Endothelial cell of umbilical vein (primary cell): ENCODE results near the gene TMEM54. TPM values are rescaled to one million over a fixed set of nuclear protein-coding genes. Genes with fewer than 3 reads are reported as not detected.

ENCODE experiments used
- BruUV-seq: library from RNA; stranded (reverse); fragments of 400-500 nt; replicated peaks from 2 replicates; lab custom pipeline; 2021; lab: Mats Ljungman, UMichigan
- CTCF ChIA-PET: fragments of 300-600, 350-600 bp; sonication (Branson Sonifier 250); formaldehyde crosslinking; loops from one replicate; lab custom pipeline; 2021; ENCODE audit warnings: antibody characterized with exemption, inconsistent platforms; lab: Charles Lee
- POLR2A ChIA-PET: fragments of 300-600, 350-600 bp; sonication (Branson Sonifier 250); formaldehyde crosslinking; loops from one replicate; lab custom pipeline; 2021; ENCODE audit warnings: antibody characterized with exemption, inconsistent platforms; lab: Charles Lee
- DNase-seq: peaks from one replicate; pipeline ENCODE4 v3.0.0-alpha.2; 2011; ENCODE audit warnings: low read depth, low spot score
- FAIRE-seq: peaks from 2 replicates; lab custom pipeline; 2011; peaks lifted over from hg19 to GRCh38; lab: Jason Lieb, UNC
- H2AFZ ChIP-seq: 2 replicates; pipeline ENCODE4 v1.6.0; 2012; ENCODE audit warnings: low read depth, low read length, control low read depth, inconsistent platforms
- H3K27ac ChIP-seq: 2 replicates; pipeline ENCODE4 v1.5.1; 2011; ENCODE audit warnings: low read depth, mild to moderate bottlenecking, control low read depth, low read length, moderate library complexity; ENCODE audit not compliant: insufficient read depth
- H3K27me3 ChIP-seq, 2 experiments: 2 replicates each; pipeline versions ENCODE4 v1.6.0 to v1.6.1; 2011; ENCODE audit warnings: low read length in 2 of 2, mixed read lengths in 1 of 2; ENCODE audit not compliant: control insufficient read depth in 2 of 2, insufficient read depth in 2 of 2
- H3K36me3 ChIP-seq, 2 experiments: 2 replicates in 1 of 2; 3 replicates in 1 of 2; pipeline ENCODE4 v1.5.1; 2011; ENCODE audit warnings: low read length in 2 of 2, mild to moderate bottlenecking in 1 of 2, moderate library complexity in 1 of 2; ENCODE audit not compliant: control insufficient read depth in 2 of 2, insufficient read depth in 2 of 2; ENCODE audit errors: extremely low read depth in 1 of 2
- H3K4me1 ChIP-seq: 3 replicates; pipeline ENCODE4 v1.5.1; 2011; ENCODE audit warnings: mild to moderate bottlenecking, low read length; ENCODE audit not compliant: control insufficient read depth, insufficient read depth; ENCODE audit errors: extremely low read depth
- H3K4me2 ChIP-seq: 2 replicates; pipeline ENCODE4 v1.6.1; 2011; ENCODE audit warnings: low read length, control low read depth, mixed read lengths; ENCODE audit not compliant: insufficient read depth
- H3K4me3 ChIP-seq, 3 experiments: fragments of 200-600 bp in 1 of 3; sonication (generic), shearing (Covaris generic) in 1 of 3; replicated peaks in 1 of 3; 2 replicates each; pipeline ENCODE4 v1.5.1; 2011 to 2016; ENCODE audit warnings: control low read depth in 3 of 3, low read length in 3 of 3, mild to moderate bottlenecking in 2 of 3, inconsistent platforms in 1 of 3, low read depth in 1 of 3, moderate library complexity in 1 of 3; ENCODE audit not compliant: insufficient read depth in 1 of 3
- H3K79me2 ChIP-seq: 2 replicates; pipeline ENCODE4 v1.6.0; 2012; ENCODE audit warnings: low read length, inconsistent platforms; ENCODE audit not compliant: control insufficient read depth, insufficient read depth
- H3K9ac ChIP-seq: replicated peaks from 2 replicates; pipeline ENCODE3; 2011; ENCODE audit warnings: low read length, control low read depth; ENCODE audit not compliant: insufficient read depth; ENCODE audit errors: extremely low read depth
- H3K9me1 ChIP-seq: replicated peaks from 3 replicates; pipeline ENCODE4 v1.6.0; 2011; ENCODE audit warnings: mild to moderate bottlenecking, low read length; ENCODE audit not compliant: control insufficient read depth, insufficient read depth; ENCODE audit errors: extremely low read depth
- H3K9me3 ChIP-seq: replicated peaks from 2 replicates; pipeline ENCODE4 v1.5.1; 2012; ENCODE audit warnings: low read length, inconsistent platforms; ENCODE audit not compliant: control insufficient read depth, insufficient read depth
- H4K20me1 ChIP-seq: replicated peaks from 2 replicates; pipeline ENCODE3; 2011; ENCODE audit warnings: mild to moderate bottlenecking, low read length; ENCODE audit not compliant: control insufficient read depth, insufficient read depth; ENCODE audit errors: extremely low read depth
- CTCF ChIP-seq, 2 donors: IDR thresholded peaks; 1 replicate in 1 of 2; 2 replicates in 1 of 2; pipeline ENCODE4 v1.5.1; 2011; ENCODE audit warnings: low read length in 2 of 2, mild to moderate bottlenecking in 2 of 2, moderate library complexity in 2 of 2, control low read depth in 1 of 2, inconsistent platforms in 1 of 2, low read depth in 1 of 2; ENCODE audit not compliant: insufficient read depth in 1 of 2; ENCODE audit errors: extremely low read depth in 1 of 2
- EZH2 ChIP-seq: IDR thresholded peaks from 2 replicates; pipeline ENCODE4 v1.6.1; 2012; ENCODE audit warnings: borderline replicate concordance, low read depth, mild to moderate bottlenecking, moderate library complexity, low read length, inconsistent platforms; ENCODE audit not compliant: severe bottlenecking
- FOS ChIP-seq: IDR thresholded peaks from 2 replicates; pipeline ENCODE4 v1.6.1; 2011; ENCODE audit warnings: mild to moderate bottlenecking, low read length, moderate library complexity, borderline replicate concordance; ENCODE audit not compliant: insufficient read depth
- GATA2 ChIP-seq: IDR thresholded peaks from 2 replicates; pipeline ENCODE4 v1.7.0; 2011; ENCODE audit warnings: low read depth, mild to moderate bottlenecking, moderate library complexity, mixed read lengths, low read length; ENCODE audit not compliant: insufficient read length, insufficient read depth
- JUN ChIP-seq: IDR thresholded peaks from 2 replicates; pipeline ENCODE4 v1.6.1; 2011; ENCODE audit warnings: borderline replicate concordance, low read depth; ENCODE audit not compliant: insufficient read length, insufficient read depth
- MAX ChIP-seq: IDR thresholded peaks from 2 replicates; pipeline ENCODE4 v1.6.1; 2011; ENCODE audit not compliant: insufficient read depth, insufficient read length
- MYC ChIP-seq: IDR thresholded peaks from one replicate; pipeline ENCODE4 v1.6.1; 2011; ENCODE audit warnings: mild to moderate bottlenecking, low read depth, low read length
- POLR2A ChIP-seq: IDR thresholded peaks from 2 replicates; pipeline ENCODE4 v1.6.1; 2012; ENCODE audit warnings: low read depth, mild to moderate bottlenecking, control low read depth, low read length
- POLR2AphosphoS5 ChIP-seq: IDR thresholded peaks from 2 replicates; pipeline ENCODE4 v1.6.1; 2012; ENCODE audit warnings: low read depth, mild to moderate bottlenecking, control low read depth, low read length, moderate library complexity; ENCODE audit not compliant: insufficient read depth
- dilution Hi-C: fragments of 300-500 bp; cut with MboI; formaldehyde crosslinking; loops from one replicate; pipeline ENCODE4 v1.15.0; 2019; ENCODE audit warnings: low sequenced_read_pairs; ENCODE audit not compliant: extremely low pct_ligation_motif_present
- intact Hi-C: fragments of 100-400 bp; cut with micrococcal nuclease; formaldehyde crosslinking; loops from one replicate; pipeline ENCODE4 v1.10.0; 2022
- polyA plus RNA-seq, 4 experiments: library from polyadenylated mRNA; depleted of rRNA in 3 of 4; stranded (reverse) in 3 of 4; unstranded in 1 of 4; fragments of >200 nt; gene quantifications; 2 replicates each; pipeline versions ENCODE4 v1.2.1 to v1.2.3, GENCODE V29; 2011 to 2012; ENCODE audit warnings: missing spikeins in 1 of 4
- total RNA-seq: library from RNA; stranded (reverse); gene quantifications from 2 replicates; pipeline ENCODE4 v1.2.3, GENCODE V29; 2021

The TMEM54 gene
- total and polyA plus RNA-seq, 2 donors (not counting 3 experiments of a cell fraction or from before 2014, with no cell fraction given): 23.6 to 77.2 TPM

- Histone ChIP-seq H3K4me1 (peaks cover 20% of the 10 kb centered on the region), H3K36me3 (peaks cover 10 to 15% of the 10 kb centered on the region in 2 experiments), H3K79me2 (peaks cover 60% of the 10 kb centered on the region), H2AFZ (no peak overlapping the region), H3K4me3 (no peak overlapping the region), H4K20me1 (no peaks in the 10 kb centered on the region), H3K4me2 (no peak overlapping the region), H3K27me3 (no peaks in the 10 kb centered on the region), H3K9me1 (no peaks in the 10 kb centered on the region), H3K9me3 (no peaks in the 10 kb centered on the region), H3K27ac (no peak overlapping the region), H3K9ac (no peak overlapping the region)
- intact Hi-C loops: no loop called here
- TF ChIP-seq EZH2 (no peak), POLR2AphosphoS5 (no peak), MAX (no peak), POLR2A (no peak), FOS (no peak), JUN (no peak), GATA2 (no peak), MYC (no peak), CTCF (IDR thresholded peaks at IDR 0.05; ENCODE audit: extremely low read depth in 1 of 2, insufficient read depth in 1 of 2, low read depth in 1 of 2, low read length in 2 of 2) (no peak)
- CTCF ChIA-PET: interaction anchor here (0.5 to 2.5 kb wide), 4 partner anchors 10 to 914 kb away, joined by 3 to 11 read pairs (median 3); no protein-coding TSS in a partner anchor
- BruUV-seq: no TSS peak
- POLR2A ChIA-PET: no interaction called here
- dilution Hi-C loops: loop anchor here (10.0 kb wide), 1 partner anchor 55 kb away; no protein-coding TSS in a partner anchor
- no peak for DNase-seq
- FAIRE-seq: no peak
These were observed 48.3 kb upstream of the TMEM54 start for GRCh38 chr1:32949519-32949918.
